Measurements from ENCODE around the gene SPCS1. TPM values are rescaled to one million over a fixed set of nuclear protein-coding genes. Genes with fewer than 3 reads are reported as not detected.

SPCS1 gene
- total RNA-seq, 1 donor from 2014 or later = 132 TPM

DNA sequence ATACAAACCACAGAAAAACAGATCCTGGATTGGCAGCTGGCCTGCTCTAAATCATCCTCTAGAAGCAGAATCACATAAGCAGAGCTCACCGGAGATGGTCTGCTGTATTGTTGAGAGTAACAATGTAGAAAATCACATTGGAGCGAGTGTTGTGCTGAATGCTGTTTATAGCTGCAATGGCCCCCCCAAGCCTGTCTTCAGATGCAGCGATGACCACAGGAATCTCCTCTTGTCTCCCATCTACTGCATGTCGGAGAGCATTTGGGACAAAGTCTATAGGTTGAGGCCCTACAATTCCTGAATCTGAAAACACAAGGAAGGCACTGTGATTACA, 8.3 kb upstream of the SPCS1 start:
- H3K27me3 Mint-ChIP-seq (ENCODE audit: insufficient read depth) = no peaks in the 10 kb centered on the region
- no peak overlapping the region for H3K4me3 Mint-ChIP-seq
- H3K36me3 Mint-ChIP-seq (ENCODE audit: low read depth) = peaks cover 45% of the 10 kb centered on the region
- intact Hi-C loops (cut with micrococcal nuclease) = no loop called here
- H3K27ac Mint-ChIP-seq = no peak overlapping the region
- peaks cover 32% of the 10 kb centered on the region for H3K4me1 Mint-ChIP-seq (ENCODE audit: low read depth)
- no peaks in the 10 kb centered on the region for H3K9me3 Mint-ChIP-seq
- DNase-seq (ENCODE audit: low spot score) = no peak

DNA sequence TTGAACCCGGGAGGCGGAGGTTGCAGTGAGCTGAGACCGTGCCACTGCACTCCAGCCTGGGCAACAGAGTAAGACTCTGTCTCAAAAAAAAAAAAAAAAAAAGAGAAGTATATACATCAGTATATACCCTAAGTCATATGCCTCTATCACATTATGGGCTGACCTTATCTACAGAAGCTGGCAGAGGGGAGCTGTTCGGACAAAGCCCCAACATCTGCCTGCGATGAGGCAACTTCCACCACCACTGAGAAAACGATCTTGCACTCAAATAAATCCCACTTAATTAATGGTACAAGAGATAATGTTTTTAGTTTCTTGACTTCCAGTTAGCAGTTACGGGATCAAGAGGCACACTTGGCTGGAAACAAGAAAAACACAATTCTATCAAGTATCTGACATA, 2.6 kb upstream of the SPCS1 start:
- H3K36me3 Mint-ChIP-seq (ENCODE audit: low read depth) = peaks cover 10% of the 10 kb centered on the region
- peak overlapping the region; percentile 99 for H3K4me3 Mint-ChIP-seq
- no peak for DNase-seq (ENCODE audit: low spot score)
- H3K27me3 Mint-ChIP-seq (ENCODE audit: insufficient read depth) = no peaks in the 10 kb centered on the region
- peaks cover 33% of the 10 kb centered on the region for H3K4me1 Mint-ChIP-seq (ENCODE audit: low read depth)
- no peaks in the 10 kb centered on the region for H3K9me3 Mint-ChIP-seq
- intact Hi-C loops (cut with micrococcal nuclease) = no loop called here
- H3K27ac Mint-ChIP-seq = no peak overlapping the region

DNA sequence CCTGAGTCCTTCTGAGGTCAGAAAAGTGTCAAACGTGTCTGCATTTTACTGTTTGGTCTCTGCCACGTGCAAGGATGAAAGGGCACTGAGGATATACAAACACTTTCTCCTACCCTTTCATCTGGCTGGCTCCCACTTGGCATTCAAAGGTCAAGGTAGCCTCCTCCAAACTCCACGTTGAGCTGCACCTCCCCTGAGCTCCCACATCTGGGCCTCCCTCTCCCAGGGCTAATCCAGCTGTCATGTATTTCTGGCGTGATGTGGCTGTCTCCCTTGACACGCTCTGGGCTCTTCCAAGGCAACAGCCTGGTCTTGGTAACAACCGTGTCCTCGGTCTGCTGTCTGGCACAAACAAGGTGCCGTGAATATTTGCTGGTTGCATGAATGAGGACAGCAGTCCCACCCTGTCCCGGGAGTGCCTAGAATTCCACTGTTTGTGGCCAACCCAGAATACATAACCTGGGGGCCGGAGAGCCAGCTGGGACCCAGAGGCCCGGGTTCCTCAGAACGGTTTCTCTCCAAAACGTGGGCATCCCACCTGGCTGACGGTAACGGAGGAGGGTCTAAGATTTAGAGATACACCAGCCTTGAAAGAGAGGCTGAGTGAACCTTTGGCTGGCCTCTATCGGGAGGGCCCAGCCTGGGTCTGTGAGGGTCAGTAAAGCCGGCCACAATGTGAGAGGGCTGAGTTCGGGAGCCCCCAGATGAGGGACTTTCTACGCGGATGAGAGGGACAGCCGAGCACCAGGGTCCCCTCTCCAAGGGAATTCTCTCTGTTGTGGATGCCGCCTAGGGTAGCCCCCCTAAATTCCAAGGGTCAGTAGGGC, 1.1 kb upstream of the SPCS1 start:
- Mint-ChIP-seq H3K27ac (peak overlapping the region; percentile 94), H3K4me1 (ENCODE audit: low read depth) (peaks cover 33% of the 10 kb centered on the region), H3K27me3 (ENCODE audit: insufficient read depth) (no peaks in the 10 kb centered on the region), H3K9me3 (no peaks in the 10 kb centered on the region), H3K36me3 (ENCODE audit: low read depth) (peaks cover 11% of the 10 kb centered on the region), H3K4me3 (peak overlapping the region; percentile 99)
- intact Hi-C loops (cut with micrococcal nuclease) = loop anchor here (1.0 kb wide), 1 partner anchor 10 kb away; no protein-coding TSS in a partner anchor
- no peak for DNase-seq (ENCODE audit: low spot score)

DNA sequence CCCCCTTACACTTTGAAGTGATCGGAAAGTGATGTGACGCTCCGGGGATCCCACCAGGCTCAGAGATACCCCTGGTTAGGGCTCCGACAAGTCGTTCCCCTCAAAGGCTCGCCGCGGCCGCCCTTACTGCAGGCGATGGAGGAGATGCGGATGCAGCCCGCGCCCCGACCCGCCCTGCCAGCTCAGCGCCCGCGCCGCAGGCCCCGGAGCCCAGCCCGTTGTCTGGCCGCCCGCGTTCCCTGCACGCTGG, 543 bp upstream of the SPCS1 start:
- peak overlapping the region; percentile 99 for H3K4me3 Mint-ChIP-seq
- no peak for DNase-seq (ENCODE audit: low spot score)
- H3K27me3 Mint-ChIP-seq (ENCODE audit: insufficient read depth) = no peaks in the 10 kb centered on the region
- H3K4me1 Mint-ChIP-seq (ENCODE audit: low read depth) = peaks cover 33% of the 10 kb centered on the region
- H3K9me3 Mint-ChIP-seq = no peaks in the 10 kb centered on the region
- intact Hi-C loops (cut with micrococcal nuclease) = loop anchor here (1.0 kb wide), 1 partner anchor 10 kb away; no protein-coding TSS in a partner anchor
- peaks cover 11% of the 10 kb centered on the region for H3K36me3 Mint-ChIP-seq (ENCODE audit: low read depth)
- peak overlapping the region; percentile 94 for H3K27ac Mint-ChIP-seq

DNA sequence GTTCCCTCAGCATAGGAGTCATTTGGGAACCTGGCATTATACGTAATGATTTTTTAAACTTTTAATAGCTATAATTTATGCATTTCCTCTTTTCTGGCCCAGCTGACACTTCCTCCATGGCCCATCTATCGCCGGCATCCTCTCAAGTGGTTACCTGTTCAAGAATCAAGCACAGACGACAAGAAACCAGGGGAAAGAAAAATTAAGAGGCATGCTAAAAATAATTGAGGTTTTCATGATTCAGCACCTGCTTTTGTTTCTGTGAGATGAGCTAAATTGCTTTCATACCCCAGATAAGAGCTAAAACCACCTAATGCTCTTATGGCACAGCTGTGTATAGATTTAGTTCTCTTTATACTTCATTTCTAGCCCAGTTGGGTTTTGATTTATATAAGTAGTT, 1.7 kb downstream of the SPCS1 start:
- Mint-ChIP-seq H3K27ac (peak overlapping the region; percentile 83), H3K9me3 (no peaks in the 10 kb centered on the region), H3K36me3 (ENCODE audit: low read depth) (peaks cover 11% of the 10 kb centered on the region), H3K27me3 (ENCODE audit: insufficient read depth) (no peaks in the 10 kb centered on the region), H3K4me1 (ENCODE audit: low read depth) (peaks cover 33% of the 10 kb centered on the region), H3K4me3 (peak overlapping the region; percentile 99)
- intact Hi-C loops (cut with micrococcal nuclease) = no loop called here
- no peak for DNase-seq (ENCODE audit: low spot score)

DNA sequence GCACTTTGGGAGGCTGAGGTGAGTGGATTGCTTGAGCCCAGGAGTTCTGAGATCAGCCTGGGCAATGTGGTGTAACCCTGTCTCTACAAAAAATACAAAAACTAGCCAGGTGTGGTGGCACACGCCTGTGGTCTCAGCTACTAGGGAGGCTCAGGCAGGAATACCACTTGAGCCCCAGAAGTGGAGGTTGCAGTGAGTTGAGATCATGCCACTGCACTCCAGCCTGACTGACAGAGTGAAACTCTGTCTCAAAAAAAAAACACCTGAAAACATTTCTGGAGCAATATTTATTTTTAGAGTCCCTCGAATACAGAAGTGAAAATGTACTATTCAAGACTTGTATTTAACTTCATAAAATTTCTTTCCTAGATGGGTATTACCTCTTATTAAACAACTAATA, 4.6 kb downstream of the SPCS1 start:
- intact Hi-C loops (cut with micrococcal nuclease) = no loop called here
- Mint-ChIP-seq H3K9me3 (no peaks in the 10 kb centered on the region), H3K36me3 (ENCODE audit: low read depth) (peaks cover 11% of the 10 kb centered on the region), H3K4me1 (ENCODE audit: low read depth) (peaks cover 17% of the 10 kb centered on the region), H3K27ac (no peak overlapping the region), H3K27me3 (ENCODE audit: insufficient read depth) (no peaks in the 10 kb centered on the region), H3K4me3 (no peak overlapping the region)
- no peak for DNase-seq (ENCODE audit: low spot score)

GRCh38 chr3:52712291-52713212, 6.6 kb downstream of the SPCS1 start:
- no peak overlapping the region for H3K4me3 Mint-ChIP-seq
- intact Hi-C loops (cut with micrococcal nuclease) = no loop called here
- H3K27ac Mint-ChIP-seq = no peak overlapping the region

GRCh38 chr3:52714335-52715302, 8.7 kb downstream of the SPCS1 start:
- Mint-ChIP-seq H3K4me3 (no peak overlapping the region), H3K27ac (no peak overlapping the region), H3K27me3 (ENCODE audit: insufficient read depth) (no peaks in the 10 kb centered on the region), H3K4me1 (ENCODE audit: low read depth) (no peaks in the 10 kb centered on the region), H3K36me3 (ENCODE audit: low read depth) (peaks cover 7% of the 10 kb centered on the region), H3K9me3 (peaks cover 1% of the 10 kb centered on the region)
- no peak for DNase-seq (ENCODE audit: low spot score)
- intact Hi-C loops (cut with micrococcal nuclease) = no loop called here

More at GRCh38 chr3:52712291-52713212, 6.6 kb downstream of the SPCS1 start:
- Mint-ChIP-seq H3K36me3 (ENCODE audit: low read depth) (peaks cover 8% of the 10 kb centered on the region), H3K4me1 (ENCODE audit: low read depth) (peaks cover 7% of the 10 kb centered on the region), H3K27me3 (ENCODE audit: insufficient read depth) (no peaks in the 10 kb centered on the region), H3K9me3 (no peaks in the 10 kb centered on the region)
- DNase-seq (ENCODE audit: low spot score) = no peak

- intact Hi-C loops (cut with micrococcal nuclease) = no loop called here
- Mint-ChIP-seq H3K9me3 (peaks cover 4% of the 10 kb centered on the region), H3K4me3 (no peak overlapping the region), H3K36me3 (ENCODE audit: low read depth) (peaks cover 10% of the 10 kb centered on the region), H3K27me3 (ENCODE audit: insufficient read depth) (no peaks in the 10 kb centered on the region), H3K27ac (no peak overlapping the region), H3K4me1 (ENCODE audit: low read depth) (peaks cover 8% of the 10 kb centered on the region)
- no peak for DNase-seq (ENCODE audit: low spot score)
Measured at GRCh38 chr3:52715714-52716305, 9.9 kb downstream of the SPCS1 start.

- Mint-ChIP-seq H3K4me1 (ENCODE audit: low read depth) (peaks cover 21% of the 10 kb centered on the region), H3K36me3 (ENCODE audit: low read depth) (peaks cover 10% of the 10 kb centered on the region), H3K27me3 (ENCODE audit: insufficient read depth) (no peaks in the 10 kb centered on the region), H3K27ac (peak overlapping the region; percentile 31), H3K9me3 (peaks cover 4% of the 10 kb centered on the region), H3K4me3 (no peak overlapping the region)
- DNase-seq (ENCODE audit: low spot score) = no peak
- intact Hi-C loops (cut with micrococcal nuclease) = no loop called here
Measured at GRCh38 chr3:52719618-52720017, 13.7 kb downstream of the SPCS1 start.

DNA sequence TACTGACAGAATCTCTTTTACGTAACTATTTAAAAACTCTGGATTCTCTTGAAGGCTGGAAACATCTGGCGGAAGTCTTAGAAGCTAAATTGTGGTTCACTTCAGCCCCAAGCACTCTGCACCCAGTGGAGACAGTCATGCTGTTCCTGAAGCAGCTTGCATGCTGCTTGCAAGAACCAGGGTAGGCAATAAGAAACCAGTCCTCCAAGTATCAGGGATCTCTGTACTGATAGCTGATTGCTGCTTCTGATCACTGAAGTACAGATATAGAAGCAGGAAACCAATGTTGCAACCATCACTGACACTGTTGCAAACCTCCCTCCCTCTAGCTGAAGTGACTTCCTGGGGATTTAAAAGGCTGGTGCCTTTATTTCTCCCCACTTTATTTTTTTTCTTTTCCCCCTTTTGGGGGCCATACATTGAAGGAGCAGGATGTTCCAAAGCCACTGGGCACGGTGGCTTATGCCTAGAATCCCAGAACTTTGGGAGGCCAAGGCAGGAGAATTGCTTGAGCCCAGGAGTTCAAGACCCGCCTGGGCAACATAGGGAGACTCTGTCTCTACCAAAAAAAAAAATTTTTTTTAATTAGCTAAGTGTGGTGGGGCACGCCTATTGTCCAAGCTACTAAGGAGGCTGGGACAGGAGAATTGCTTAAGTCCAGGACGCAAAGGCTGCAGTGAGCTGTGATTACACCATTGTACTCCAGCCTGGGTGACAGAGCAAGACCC, 15.3 kb downstream of the SPCS1 start:
- peak; percentile 20 for DNase-seq (ENCODE audit: low spot score)

GRCh38 chr3:52721730-52722008, 15.8 kb downstream of the SPCS1 start:
- no peak for DNase-seq (ENCODE audit: low spot score)
- Mint-ChIP-seq H3K4me3 (no peak overlapping the region), H3K9me3 (peaks cover 4% of the 10 kb centered on the region)

More for the DNA sequence above, 15.3 kb downstream of the SPCS1 start:
- H3K36me3 Mint-ChIP-seq (ENCODE audit: low read depth) = peaks cover 10% of the 10 kb centered on the region
- intact Hi-C loops (cut with micrococcal nuclease) = no loop called here
- peaks cover 4% of the 10 kb centered on the region for H3K9me3 Mint-ChIP-seq
- peak overlapping the region; percentile 30 for H3K27ac Mint-ChIP-seq
- no peaks in the 10 kb centered on the region for H3K27me3 Mint-ChIP-seq (ENCODE audit: insufficient read depth)
- peaks cover 21% of the 10 kb centered on the region for H3K4me1 Mint-ChIP-seq (ENCODE audit: low read depth)
- peak overlapping the region; percentile 1 for H3K4me3 Mint-ChIP-seq

More at GRCh38 chr3:52721730-52722008, 15.8 kb downstream of the SPCS1 start:
- Mint-ChIP-seq H3K36me3 (ENCODE audit: low read depth) (peaks cover 10% of the 10 kb centered on the region), H3K27ac (no peak overlapping the region), H3K27me3 (ENCODE audit: insufficient read depth) (no peaks in the 10 kb centered on the region), H3K4me1 (ENCODE audit: low read depth) (peaks cover 21% of the 10 kb centered on the region)
- intact Hi-C loops (cut with micrococcal nuclease) = no loop called here
